GM18873 (cell line): ENCODE results near the gene HS3ST3B1.

ENCODE experiments used
- ATAC-seq: cut with Tn5 transposase; IDR thresholded peaks from one replicate; pipeline ENCODE4 v1.9.1; 2021; ENCODE audit warnings: mild to moderate bottlenecking, moderate library complexity, moderate number of reproducible peaks; ENCODE audit not compliant: unreplicated experiment, low FRiP score

HS3ST3B1 gene

GRCh38 chr17:14302431-14303099 lies 1.7 kb downstream of the HS3ST3B1 start:
- ATAC-seq, result no peak

DNA sequence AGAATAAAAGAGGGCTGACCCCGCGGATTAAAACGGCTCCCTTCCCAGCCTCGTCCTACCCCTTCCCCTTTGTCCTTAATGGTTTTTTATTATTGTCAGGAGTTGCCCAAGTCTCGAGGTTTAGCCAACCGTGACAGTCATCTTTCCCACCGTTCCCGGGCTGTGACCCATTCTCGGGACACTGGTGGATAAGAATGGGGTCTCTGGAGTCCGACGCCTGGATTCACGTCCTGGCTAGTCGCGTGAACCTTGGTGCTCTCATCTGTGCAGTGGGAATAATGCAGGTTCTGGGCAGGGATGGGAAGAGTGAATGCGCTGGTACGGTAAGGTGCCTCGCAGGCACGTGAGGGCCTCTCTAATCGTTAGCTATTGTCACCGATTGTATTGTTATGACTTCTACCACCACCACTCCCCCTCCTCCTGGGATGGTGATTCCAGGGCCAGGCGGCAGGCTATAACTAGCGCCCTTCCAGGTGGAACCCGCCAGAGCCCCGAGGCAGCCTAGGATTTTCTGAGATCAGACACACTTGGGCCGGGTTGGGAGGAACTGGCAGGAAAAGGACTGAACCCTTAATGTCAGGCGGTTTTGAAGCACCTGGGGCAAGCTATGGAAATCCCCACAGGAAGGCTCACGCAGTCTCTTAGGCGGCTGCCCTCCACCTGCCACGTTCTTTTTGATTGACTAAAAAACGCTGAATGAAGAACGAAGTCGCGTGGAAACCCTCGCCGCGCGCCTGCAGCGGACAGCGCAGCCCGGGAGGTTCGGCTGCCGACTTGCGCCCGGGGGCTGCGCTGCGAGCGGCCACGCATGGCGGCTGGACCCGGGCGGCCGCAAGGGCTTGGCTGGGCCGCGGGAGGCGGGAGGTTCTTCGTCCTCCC lies 2.7 kb downstream of the HS3ST3B1 start:
- ATAC-seq, result no peak

GRCh38 chr17:14304222-14304772 lies 3.4 kb downstream of the HS3ST3B1 start:
- no peak for ATAC-seq

DNA sequence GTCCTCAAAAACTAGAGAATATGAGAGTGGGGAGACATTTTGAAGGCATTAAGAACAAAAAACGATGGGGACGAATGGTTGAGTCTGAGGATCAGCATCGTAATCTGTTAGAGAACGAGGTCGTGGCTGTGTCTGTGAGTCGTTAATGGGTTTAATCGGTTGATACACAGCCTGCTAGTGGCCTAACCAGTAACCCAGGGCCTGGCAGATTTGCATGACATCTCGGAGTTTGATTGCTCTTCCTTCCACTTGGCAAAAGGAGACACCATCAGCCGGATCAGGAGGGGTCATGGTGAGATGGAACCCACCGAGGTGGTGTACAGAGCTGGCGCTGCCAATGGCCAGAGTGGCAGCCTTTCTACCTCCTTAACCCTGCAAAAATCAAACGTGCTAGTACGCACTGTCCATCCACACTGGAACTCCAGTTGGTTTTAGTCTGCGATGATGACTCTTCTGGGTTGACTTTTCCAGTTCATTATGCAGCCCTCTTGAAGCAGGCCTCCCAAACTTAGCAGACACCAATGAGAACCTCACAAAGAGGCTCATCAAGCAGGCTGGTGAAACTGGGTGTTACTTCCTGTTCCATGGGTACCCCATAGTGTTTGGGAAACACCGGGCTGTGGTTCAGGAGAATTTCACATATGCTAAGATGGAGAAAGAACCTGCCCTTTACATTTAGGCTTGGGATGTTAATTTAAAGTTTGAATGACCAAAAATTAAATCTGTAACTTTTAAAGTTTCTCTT lies 4.1 kb downstream of the HS3ST3B1 start:
- ATAC-seq, result no peak

DNA sequence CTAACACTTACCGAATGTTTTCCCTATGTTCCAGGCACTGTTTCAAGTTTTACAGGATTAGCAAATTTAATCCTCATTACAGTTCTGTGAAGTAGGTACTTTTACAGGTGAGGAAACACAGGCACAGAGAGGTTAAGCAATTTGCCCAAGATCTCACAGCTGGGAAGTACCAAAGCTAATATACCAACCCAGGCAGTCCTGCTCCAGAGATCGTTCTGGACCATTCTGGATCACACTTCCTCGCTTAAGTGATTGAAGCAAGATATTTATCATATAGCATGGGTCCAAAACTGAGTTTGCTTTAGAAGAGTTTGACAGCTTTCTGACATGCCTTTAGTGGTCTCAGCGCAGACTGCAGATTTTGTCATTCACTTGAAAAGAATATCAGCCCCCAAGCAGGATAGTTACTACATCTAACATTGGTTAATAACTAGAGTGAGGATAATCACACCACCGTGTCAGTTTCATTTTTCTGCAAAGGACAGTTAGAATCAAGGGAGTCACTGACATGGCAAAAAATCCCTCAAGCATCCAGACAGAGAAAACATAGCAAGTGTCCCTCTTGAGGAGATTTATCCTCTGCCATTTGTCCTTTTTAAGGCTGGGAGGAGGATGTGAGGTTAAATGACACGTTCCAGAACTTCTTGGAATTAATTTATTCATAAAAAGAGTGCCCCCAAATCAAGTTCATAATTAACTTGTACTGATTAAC lies 5.1 kb downstream of the HS3ST3B1 start:
- ATAC-seq, result no peak

DNA sequence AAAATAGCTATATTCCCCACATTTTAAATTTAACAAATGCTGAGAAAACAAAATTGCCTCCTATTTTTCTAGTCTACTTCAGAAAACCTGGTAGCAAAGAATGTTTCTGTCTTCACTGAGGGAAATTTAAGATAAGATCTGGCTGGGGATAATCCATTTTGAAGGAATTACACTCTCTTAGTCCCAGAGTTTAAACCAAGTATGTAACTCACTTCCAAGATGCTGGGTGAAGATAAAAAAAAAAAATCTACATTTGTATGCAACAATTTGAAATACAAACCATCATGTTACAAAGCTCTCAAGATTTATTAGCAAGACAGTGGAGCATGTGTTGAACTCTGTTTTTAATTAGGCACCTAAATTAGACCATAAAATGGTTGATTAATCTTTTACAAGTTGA lies 5.7 kb downstream of the HS3ST3B1 start:
- ATAC-seq, result no peak

DNA sequence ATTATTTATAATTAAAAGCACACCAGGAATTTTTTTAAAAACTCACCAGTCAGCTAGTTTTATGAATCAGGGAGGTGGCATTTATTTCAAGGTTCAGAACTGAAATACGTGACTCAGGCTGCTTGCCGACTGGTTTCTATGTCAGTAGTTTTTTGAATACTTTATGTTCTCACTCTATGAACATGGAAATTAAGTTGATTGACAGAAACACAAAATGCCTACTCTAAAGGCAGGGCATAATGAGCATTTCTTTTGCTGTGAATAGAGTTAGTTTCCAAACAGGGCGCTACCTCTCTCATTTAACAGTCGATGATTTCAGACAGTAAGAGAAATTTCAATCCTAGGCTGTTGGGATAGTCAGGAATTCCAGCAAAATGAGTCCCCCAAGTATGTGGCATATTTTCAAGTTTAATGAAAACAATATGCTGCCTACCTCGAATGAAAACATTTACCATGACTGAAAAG lies 6.7 kb downstream of the HS3ST3B1 start:
- ATAC-seq, result no peak

DNA sequence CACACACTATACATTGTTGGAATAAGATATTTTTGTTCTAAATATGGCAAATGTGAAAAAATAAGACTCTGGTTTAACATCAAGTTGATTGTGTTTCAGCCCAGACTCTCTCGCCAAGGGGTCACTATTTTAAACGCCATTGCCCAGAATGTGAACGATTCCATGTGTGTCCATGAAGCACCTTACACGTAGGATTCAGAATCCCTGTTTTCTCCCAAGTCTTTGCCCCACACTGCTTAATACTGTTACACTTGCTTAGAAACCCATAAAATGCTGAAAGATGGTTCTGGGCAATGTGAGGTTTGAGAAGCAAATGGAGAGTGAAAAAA lies 7.7 kb downstream of the HS3ST3B1 start:
- ATAC-seq, result no peak

- peak; percentile 93 for ATAC-seq
These were observed 8.3 kb downstream of the HS3ST3B1 start for GRCh38 chr17:14308965-14309879.

DNA sequence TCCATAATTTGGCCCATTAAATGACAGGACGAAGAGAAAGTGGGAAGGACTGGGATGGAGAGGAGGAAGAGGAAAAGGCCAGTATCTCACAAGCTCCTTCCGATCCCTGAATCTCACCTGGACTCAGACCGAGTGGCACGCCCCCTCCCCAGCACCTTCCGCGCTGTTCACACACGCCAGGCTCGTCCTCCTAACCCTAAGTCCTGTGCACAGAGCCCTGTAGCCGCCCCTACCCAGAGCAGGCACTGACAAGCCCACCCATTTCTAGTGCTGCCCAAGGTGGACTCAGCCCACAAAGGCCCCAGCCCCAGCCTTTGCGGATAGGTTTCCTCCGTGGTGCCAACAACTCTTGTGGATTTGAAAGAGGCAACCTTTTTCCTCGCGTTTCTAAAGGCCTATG lies 9.2 kb downstream of the HS3ST3B1 start:
- no peak for ATAC-seq

DNA sequence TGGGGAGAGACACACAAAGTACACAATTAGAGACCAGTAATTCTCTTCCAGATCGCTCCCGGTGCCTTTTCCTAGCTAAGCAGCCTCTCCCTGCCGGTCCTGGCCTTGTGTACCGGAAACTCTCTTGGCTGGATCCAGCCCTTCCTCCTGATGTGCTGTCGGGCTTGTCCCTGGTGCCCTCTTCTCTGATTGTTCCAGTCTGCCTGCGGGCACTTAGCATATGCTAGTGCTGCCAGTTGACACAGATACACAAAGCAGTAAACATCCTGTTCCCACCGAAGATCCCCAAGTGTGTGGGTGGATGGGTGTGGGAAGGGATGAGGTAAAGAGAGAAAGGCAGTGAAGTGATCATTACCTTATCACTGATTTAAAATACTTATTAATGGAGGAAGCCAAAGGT lies 9.7 kb downstream of the HS3ST3B1 start:
- ATAC-seq, result no peak

DNA sequence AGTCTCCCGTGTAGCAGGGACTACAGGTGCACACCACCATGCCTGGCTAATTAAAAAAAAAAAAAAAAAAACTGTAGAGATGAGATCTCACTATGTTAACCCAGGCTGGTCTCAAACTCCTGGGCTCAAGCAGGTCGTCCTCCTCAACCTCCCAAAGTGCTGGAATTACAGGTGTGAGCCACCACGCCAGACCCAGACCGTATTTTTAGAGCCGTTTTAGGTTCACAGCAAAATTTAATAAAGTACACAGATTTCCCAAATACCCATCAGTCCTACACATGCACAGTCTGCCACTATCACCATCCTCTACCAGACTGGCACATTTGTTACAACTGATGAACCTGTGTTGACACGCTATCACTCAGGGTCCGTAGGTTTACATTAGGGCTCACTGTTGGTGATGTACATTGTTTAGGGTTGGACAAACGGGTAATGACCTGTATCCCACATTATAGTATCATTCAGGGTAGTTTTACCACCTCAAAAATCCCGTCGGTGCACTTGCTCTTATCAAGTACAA lies 10.4 kb downstream of the HS3ST3B1 start:
- ATAC-seq, result no peak

DNA sequence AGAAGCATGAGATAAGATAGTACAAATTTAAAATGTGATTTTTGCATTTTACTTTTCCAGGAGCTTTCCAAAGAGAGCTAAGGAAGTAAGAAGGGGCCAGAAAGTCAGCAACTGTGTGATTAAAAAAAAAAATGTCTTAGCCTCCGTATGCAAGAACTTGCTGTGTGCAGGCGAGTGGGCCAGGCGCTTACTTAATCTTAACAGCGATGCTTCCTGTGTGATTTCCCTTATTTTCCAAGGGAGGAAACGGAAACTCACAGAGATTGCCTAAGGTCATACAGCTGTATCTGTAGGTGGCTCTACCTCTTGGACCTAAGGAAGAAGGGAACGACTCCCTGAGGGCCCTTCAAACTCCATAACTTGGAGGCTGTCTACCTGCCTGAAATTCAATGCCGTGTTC lies 11.1 kb downstream of the HS3ST3B1 start:
- ATAC-seq, result no peak

DNA sequence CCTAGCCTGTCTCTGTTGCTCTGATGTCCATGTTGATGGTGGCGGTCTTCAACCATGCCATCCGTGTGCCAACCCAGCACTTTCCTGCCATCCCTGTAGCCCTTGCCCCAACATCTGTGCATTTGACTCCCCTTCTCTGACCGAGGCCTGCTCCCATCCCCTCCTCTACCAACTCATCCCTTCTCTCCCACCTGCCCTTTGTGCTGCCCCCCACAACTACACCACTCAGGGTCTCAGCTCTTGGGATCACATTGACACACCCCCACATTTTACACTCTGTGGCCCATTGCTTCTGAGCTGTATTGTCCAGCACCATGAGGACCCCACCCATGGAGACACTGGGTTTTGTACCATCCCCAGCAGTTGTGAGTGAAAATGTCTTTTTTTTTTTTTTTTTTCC lies 11.6 kb downstream of the HS3ST3B1 start:
- no peak for ATAC-seq

GRCh38 chr17:14316126-14316832 lies 15.4 kb downstream of the HS3ST3B1 start:
- ATAC-seq, result no peak

DNA sequence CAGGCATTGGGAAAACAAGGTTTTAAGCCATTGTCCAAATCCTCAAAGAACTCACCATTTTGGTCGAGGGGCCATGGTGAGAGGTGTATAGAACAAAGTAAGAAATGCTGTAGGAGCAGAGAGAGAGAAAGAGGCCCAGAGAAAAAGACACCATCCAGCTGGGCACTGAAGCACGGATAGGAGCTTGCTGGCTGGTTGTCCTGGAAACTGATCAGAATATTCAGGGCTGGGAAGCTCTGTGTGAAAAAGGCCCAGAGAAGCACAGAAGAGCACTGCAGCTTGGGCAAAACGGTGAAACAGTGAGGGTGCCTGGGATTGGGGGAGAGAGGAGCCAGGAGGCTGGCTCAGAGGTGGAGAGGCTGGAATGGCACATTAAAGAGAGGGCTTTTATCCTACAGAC lies 16.5 kb downstream of the HS3ST3B1 start:
- no peak for ATAC-seq

GRCh38 chr17:14318109-14318917 lies 17.4 kb downstream of the HS3ST3B1 start:
- ATAC-seq, result no peak

GRCh38 chr17:14318918-14319205 lies 18.0 kb downstream of the HS3ST3B1 start:
- no peak for ATAC-seq
